Testis (tissue), 5 donors: ENCODE results near the gene RASSF3. TPM values are rescaled to one million over a fixed set of nuclear protein-coding genes. Genes with fewer than 3 reads are reported as not detected.

ENCODE experiments used
- DNase-seq: peaks from one replicate; pipeline ENCODE4 v3.0.0-alpha.2; 2019
- H3K27ac ChIP-seq, 2 donors: fragments of 200-600 bp; sonication (generic); one replicate each; pipeline ENCODE4 v1.5.1; 2019
- H3K27me3 ChIP-seq: fragments of 200-600 bp; sonication (generic); one replicate; pipeline ENCODE4 v1.5.1; 2019
- H3K36me3 ChIP-seq: fragments of 200-600 bp; sonication (generic); one replicate; pipeline ENCODE4 v1.5.1; 2017; ENCODE audit warnings: low read depth; ENCODE audit errors: missing control alignments
- H3K4me1 ChIP-seq: fragments of 200-600 bp; sonication (generic); one replicate; pipeline ENCODE4 v1.5.1; 2019
- H3K4me3 ChIP-seq, 2 donors: fragments of 200-600 bp; sonication (generic); one replicate each; pipeline ENCODE4 v1.5.1; 2017 to 2019
- H3K9me3 ChIP-seq: fragments of 200-600 bp; sonication (generic); one replicate; pipeline ENCODE4 v1.5.1; 2017
- POLR2A ChIP-seq: fragments of 450-650 bp; IDR thresholded peaks from one replicate; pipeline ENCODE4 v1.6.1; 2017; ENCODE audit warnings: antibody characterized with exemption, mild to moderate bottlenecking, moderate library complexity
- WGBS, 2 donors: methylation state at CpG; one replicate each; pipeline ENCODE4 v1.1.5; 2018; 5-methylcytosine and 5-hydroxymethylcytosine counted together
- intact Hi-C: fragments of 100-400 bp; cut with DNase I; formaldehyde crosslinking; loops from one replicate; pipeline ENCODE4 v1.15.1; 2023; ENCODE audit warnings: low total_unique reads
- long read RNA-seq, 2 donors: transcript quantifications; one replicate each; lab custom pipeline, GENCODE V29; 2026
- polyA plus RNA-seq: library from polyadenylated mRNA; stranded (reverse); fragments of 350-450 nt; fragmentation: Illumina TruSeq; extraction: RNeasy Lipid Tissue Mini Kit (QIAGEN cat#74804); gene quantifications from one replicate; pipeline ENCODE4 v1.2.3, GENCODE V29; 2014; ENCODE audit warnings: low read depth, low replicate concordance; ENCODE audit not compliant: insufficient read depth
- total RNA-seq, 2 donors: library from RNA; depleted of rRNA; stranded (reverse); fragments of >200 nt; gene quantifications; one replicate each; pipeline ENCODE4 v1.2.3, GENCODE V29; 2016
- TF ChIP-seq, protein P1 (sequence below), 3 experiments: fragments of 450-650 bp in 2 of 3; fragments of 200-600 bp in 1 of 3; sonication (generic) in 1 of 3; IDR thresholded peaks; one replicate each; pipeline ENCODE4 v1.5.1; 2016 to 2019; ENCODE audit warnings: antibody characterized with exemption in 3 of 3, mild to moderate bottlenecking in 2 of 3, moderate library complexity in 1 of 3

RASSF3 gene, protein sequence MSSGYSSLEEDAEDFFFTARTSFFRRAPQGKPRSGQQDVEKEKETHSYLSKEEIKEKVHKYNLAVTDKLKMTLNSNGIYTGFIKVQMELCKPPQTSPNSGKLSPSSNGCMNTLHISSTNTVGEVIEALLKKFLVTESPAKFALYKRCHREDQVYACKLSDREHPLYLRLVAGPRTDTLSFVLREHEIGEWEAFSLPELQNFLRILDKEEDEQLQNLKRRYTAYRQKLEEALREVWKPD
- total RNA-seq (10 to 100 TPM; 20.3 to 26.4 TPM), polyA plus RNA-seq (27.5 TPM)
- long read RNA-seq, donor 1, transcript RASSF3-204 (5 exons, 3,492 nt): major isoform, 9 of 10 reads
- long read RNA-seq, donor 1, partial matches to known transcripts: 0 of 10 reads
- long read RNA-seq, donor 1, other reads (novel, unspliced or antisense): 0 of 10 reads
- long read RNA-seq, donor 2, transcript RASSF3-204 (5 exons, 3,492 nt): major isoform, 8 of 10 reads
- long read RNA-seq, donor 2, partial matches to known transcripts: 0 of 10 reads
- long read RNA-seq, donor 2, other reads (novel, unspliced or antisense): 0 of 10 reads

DNA sequence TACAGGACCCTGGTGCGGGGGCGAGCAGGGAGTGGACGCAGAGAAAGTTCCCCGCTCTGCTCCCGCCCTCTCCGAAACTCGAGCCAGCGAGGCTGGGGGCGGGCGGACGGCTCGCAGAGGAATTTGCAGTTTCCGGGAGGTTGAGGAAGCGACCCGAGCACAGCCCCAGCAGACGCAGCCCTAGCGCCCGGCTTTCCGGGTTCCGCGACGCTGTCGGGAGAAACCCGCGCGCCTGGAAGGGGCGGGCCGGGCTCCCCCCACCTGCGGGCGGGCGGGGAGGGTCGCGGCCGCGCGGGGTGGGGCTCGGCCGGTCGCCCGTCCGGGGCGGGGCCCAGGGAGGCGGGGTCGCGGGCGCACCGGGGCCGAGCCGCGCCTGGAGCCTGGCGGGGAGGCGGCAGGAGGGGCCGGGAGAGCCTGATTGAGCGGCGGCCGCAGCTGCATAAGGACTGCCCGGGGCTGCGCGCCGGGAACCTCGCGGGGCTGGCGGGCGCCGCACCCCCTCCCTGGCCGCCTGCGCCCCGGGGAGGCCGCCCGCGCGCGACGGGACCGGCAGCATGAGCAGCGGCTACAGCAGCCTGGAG is at the start of gene RASSF3:
RASSF3 (plus strand) TSS at position 417 of the 581 bp plus-strand sequence; CDS start at position 555, 138 bp downstream.
- Histone ChIP-seq H3K4me3 (peak within 1 kb of the TSS; percentile 81 to 84), H3K27ac (peak within 1 kb of the TSS; percentile 61 to 88), H3K4me1 (peaks cover 4% of the 10 kb centered on the region), H3K9me3 (no peaks in the 10 kb centered on the region), H3K36me3 (no peaks in the 10 kb centered on the region), H3K27me3 (no peaks in the 10 kb centered on the region)
- no peak for TF ChIP-seq POLR2A
- TF ChIP-seq, protein P1, sequence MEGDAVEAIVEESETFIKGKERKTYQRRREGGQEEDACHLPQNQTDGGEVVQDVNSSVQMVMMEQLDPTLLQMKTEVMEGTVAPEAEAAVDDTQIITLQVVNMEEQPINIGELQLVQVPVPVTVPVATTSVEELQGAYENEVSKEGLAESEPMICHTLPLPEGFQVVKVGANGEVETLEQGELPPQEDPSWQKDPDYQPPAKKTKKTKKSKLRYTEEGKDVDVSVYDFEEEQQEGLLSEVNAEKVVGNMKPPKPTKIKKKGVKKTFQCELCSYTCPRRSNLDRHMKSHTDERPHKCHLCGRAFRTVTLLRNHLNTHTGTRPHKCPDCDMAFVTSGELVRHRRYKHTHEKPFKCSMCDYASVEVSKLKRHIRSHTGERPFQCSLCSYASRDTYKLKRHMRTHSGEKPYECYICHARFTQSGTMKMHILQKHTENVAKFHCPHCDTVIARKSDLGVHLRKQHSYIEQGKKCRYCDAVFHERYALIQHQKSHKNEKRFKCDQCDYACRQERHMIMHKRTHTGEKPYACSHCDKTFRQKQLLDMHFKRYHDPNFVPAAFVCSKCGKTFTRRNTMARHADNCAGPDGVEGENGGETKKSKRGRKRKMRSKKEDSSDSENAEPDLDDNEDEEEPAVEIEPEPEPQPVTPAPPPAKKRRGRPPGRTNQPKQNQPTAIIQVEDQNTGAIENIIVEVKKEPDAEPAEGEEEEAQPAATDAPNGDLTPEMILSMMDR (IDR thresholded peaks at IDR 0.05): no peak
- DNase-seq: peak; percentile 57
- intact Hi-C loops: no loop called here
- 0% methylated on average over 21 to 58 of the region's 76 CpGs for WGBS, 2 donors

DNA sequence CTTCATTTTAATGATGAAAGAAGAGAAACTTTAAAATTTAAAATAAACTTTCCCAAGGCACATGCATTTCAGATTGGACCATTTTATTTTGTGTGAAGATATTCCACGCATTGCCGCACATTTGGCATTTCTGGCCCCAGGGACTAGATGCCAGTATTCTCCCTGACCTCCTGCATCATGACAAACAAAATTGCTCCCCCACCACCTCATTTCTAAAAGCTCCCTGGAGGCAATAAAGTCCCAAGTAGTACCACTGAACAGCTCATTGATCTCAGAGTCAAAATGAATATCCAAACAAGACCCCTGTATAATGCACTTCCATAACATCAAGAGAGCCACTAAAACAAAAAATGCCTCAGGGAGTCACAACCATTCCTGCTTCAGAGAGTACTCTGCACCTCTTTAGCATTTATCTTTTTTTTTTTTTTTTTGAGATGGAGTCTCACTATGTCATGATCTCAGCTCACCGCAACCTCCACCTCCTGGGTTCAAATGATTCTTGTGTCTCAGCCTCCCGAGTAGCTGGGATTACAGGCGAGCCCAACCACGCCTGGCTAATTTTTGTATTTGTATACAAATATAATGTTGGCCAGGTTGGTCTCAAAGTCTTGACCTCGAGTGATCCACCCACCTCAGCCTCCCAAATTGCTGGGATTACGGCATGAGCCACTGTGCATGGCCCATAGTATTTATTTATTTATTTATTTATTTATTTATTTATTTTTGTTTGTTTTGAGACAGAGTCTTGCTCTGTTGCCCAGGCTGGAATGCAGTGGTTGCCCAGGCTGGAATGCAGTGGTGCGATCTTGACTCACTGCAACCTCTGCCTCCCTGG is 48.8 kb upstream of the RASSF3 start:
- no peaks in the 10 kb centered on the region for H3K27me3 ChIP-seq
- intact Hi-C loops: no loop called here
- H3K36me3 ChIP-seq: no peaks in the 10 kb centered on the region
- no peak overlapping the region for H3K4me3 ChIP-seq
- H3K9me3 ChIP-seq: no peaks in the 10 kb centered on the region
- WGBS, 2 donors: 85 to 90% methylated on average over 9 of the region's 9 CpGs
- H3K27ac ChIP-seq: no peak overlapping the region
- H3K4me1 ChIP-seq: no peaks in the 10 kb centered on the region
- TF ChIP-seq POLR2A: no peak
- TF ChIP-seq, protein P1 (IDR thresholded peaks at IDR 0.05): no peak
- no peak for DNase-seq

DNA sequence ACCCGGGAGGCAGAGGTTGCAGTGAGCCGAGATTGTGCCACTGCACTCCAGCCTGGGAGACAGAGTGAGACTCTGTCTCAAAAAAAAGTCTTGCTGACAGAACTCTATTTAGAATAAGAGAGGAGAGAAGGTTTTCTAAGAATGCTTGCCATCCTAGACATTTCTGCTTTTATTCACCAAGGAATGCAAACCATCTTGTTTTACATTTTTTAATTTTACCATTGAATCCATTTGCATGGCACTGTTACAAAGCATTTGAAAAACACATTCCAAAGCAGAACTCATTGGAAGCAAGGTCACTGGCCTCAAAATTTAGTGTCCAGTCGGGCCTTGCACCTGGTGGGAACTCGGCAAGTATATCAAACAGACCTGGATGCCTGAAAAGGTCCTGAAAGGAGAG is 44.2 kb upstream of the RASSF3 start:
- Histone ChIP-seq H3K27me3 (no peaks in the 10 kb centered on the region), H3K9me3 (no peaks in the 10 kb centered on the region), H3K36me3 (no peaks in the 10 kb centered on the region), H3K27ac (no peak overlapping the region), H3K4me3 (no peak overlapping the region), H3K4me1 (peaks cover 10% of the 10 kb centered on the region)
- no peak for DNase-seq
- TF ChIP-seq, protein P1 (IDR thresholded peaks at IDR 0.05): no peak
- no peak for TF ChIP-seq POLR2A
- 68 to 71% methylated on average over 4 of the region's 4 CpGs for WGBS, 2 donors
- intact Hi-C loops: no loop called here

DNA sequence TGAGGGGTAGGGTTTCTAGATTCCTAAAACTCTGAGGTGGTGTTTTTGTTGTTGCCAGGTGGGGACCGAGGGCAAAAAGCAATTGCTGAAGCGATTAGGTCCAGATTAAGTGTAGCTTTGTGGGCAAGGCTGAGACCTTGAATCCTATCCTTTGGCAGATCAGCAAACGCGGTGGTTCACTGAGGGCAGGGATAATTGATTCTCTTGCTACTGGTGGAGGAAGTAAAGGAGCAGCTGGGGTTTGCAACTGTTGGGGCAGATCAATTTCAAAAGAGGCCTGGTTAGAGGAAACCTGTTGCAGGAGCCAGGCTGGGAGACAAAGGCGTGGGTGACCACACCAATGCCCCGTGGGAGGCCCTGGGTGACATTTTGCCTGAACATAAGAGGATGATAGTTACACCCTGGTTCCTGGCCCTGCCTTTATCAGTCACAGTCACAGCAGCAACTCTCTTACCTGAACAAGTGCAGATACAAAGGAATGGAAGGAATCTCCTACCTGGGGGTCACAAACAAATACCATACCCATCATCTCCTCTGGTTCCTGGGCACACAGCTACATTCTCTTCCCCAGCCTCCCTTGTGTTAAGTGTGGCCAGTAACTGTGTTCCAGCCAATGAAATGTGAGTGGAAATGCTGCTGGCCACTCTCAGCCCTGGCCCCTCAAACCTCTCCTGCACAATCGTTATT is 43.3 kb upstream of the RASSF3 start:
- H3K36me3 ChIP-seq: no peaks in the 10 kb centered on the region
- no peaks in the 10 kb centered on the region for H3K9me3 ChIP-seq
- no peaks in the 10 kb centered on the region for H3K27me3 ChIP-seq
- WGBS, 2 donors: 65 to 69% methylated on average over 7 of the region's 7 CpGs
- H3K4me1 ChIP-seq: peaks cover 10% of the 10 kb centered on the region
- no peak overlapping the region for H3K4me3 ChIP-seq
- no peak for TF ChIP-seq POLR2A
- TF ChIP-seq, protein P1 (IDR thresholded peaks at IDR 0.05): no peak
- no peak overlapping the region for H3K27ac ChIP-seq
- no peak for DNase-seq
- intact Hi-C loops: no loop called here
